Activated CD8-positive, alpha-beta memory T cell treated with anti-CD3 and anti-CD28 coated beads, Interleukin-2, amount 10 ng/mL, durations not matched to agents 7 days and 5 days (primary cell): ENCODE data around the gene ZNF652. TPM values are rescaled to one million over a fixed set of nuclear protein-coding genes. Genes with fewer than 3 reads are reported as not detected.
"Not testable (repeated sequence)": the region's sequence is repeated elsewhere in the genome, so short reads cannot be mapped to it uniquely, and the experiment has no call there.

ENCODE experiments used
- ATAC-seq: fragments of 150-1000 bp; cut with Tn5 transposase; one replicate; pipeline ENCODE4 v1.10.0; 2021; ENCODE audit warnings: moderate library complexity
- CTCF ChIA-PET: fragments of 350-600 bp; sonication (Branson Sonifier 250); formaldehyde crosslinking; loops from one replicate; lab custom pipeline; 2021; ENCODE audit warnings: antibody characterized with exemption; lab: Charles Lee
- DNase-seq: peaks from one replicate; pipeline ENCODE4 v3.0.0-alpha.2; 2020
- H3K27ac Mint-ChIP-seq: one replicate; pipeline ENCODE4 v1.8.0; 2021; ENCODE audit warnings: mild to moderate bottlenecking, mixed read lengths
- H3K27me3 Mint-ChIP-seq: one replicate; pipeline ENCODE4 v1.8.0; 2021; ENCODE audit warnings: mixed read lengths
- H3K36me3 Mint-ChIP-seq: one replicate; pipeline ENCODE4 v1.8.0; 2021; ENCODE audit warnings: mild to moderate bottlenecking, mixed read lengths
- H3K4me1 Mint-ChIP-seq: one replicate; pipeline ENCODE4 v1.8.0; 2021; ENCODE audit warnings: mixed read lengths
- H3K4me3 Mint-ChIP-seq: one replicate; pipeline ENCODE4 v1.8.0; 2021; ENCODE audit warnings: mild to moderate bottlenecking, moderate library complexity, mixed read lengths
- H3K9me3 Mint-ChIP-seq: one replicate; pipeline ENCODE4 v1.8.0; 2022; ENCODE audit warnings: low read depth, mixed read lengths
- total RNA-seq, 2 experiments: library from RNA; stranded (reverse); gene quantifications; one replicate each; pipeline ENCODE4 v1.2.3, GENCODE V29; 2021

Gene ZNF652
- total RNA-seq, 2 experiments from 2014 or later = 32.2 to 34.4 TPM

DNA sequence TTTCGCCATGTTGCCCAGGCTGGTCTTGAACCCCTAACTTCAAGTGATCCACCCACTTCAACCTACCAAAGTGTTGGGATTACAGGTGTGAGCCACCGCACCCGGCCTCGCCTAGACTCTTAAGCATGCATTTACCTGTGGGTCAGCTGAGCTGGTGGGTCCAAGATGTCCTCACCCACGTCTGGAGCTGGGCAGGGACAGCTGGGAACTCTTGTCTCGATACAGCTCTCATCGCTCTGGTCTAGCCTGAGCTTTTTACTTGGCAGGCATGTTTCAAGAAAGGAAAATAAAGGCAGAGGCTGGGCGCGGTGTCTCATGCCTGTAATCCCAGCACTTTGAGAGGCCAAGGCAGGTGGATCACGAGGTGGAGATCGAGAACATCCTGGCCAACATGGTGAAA, 74.6 kb downstream of the ZNF652 start:
- H3K27ac Mint-ChIP-seq = no peak overlapping the region

GRCh38 chr17:49286261-49286973, 75.6 kb downstream of the ZNF652 start:
- H3K4me1 Mint-ChIP-seq, H3K4me3 Mint-ChIP-seq, H3K27ac Mint-ChIP-seq, H3K27me3 Mint-ChIP-seq, ATAC-seq, H3K36me3 Mint-ChIP-seq, H3K9me3 Mint-ChIP-seq, CTCF ChIA-PET: not testable (repeated sequence)
- peak; percentile 37 for DNase-seq

More for the DNA sequence above, 74.6 kb downstream of the ZNF652 start:
- no peaks in the 10 kb centered on the region for H3K9me3 Mint-ChIP-seq
- H3K4me3 Mint-ChIP-seq = no peak overlapping the region
- peaks cover 4% of the 10 kb centered on the region for H3K27me3 Mint-ChIP-seq
- peaks cover 1% of the 10 kb centered on the region for H3K36me3 Mint-ChIP-seq
- DNase-seq (peak; percentile 27), ATAC-seq (no peak)
- CTCF ChIA-PET = interaction anchor here (0.6 kb wide), 1 partner anchor 55 kb away, joined by 3 read pairs; no protein-coding TSS in a partner anchor
- peaks cover 2% of the 10 kb centered on the region for H3K4me1 Mint-ChIP-seq

- Mint-ChIP-seq H3K27ac (no peak overlapping the region), H3K36me3 (no peaks in the 10 kb centered on the region), H3K4me1 (no peaks in the 10 kb centered on the region), H3K4me3 (no peak overlapping the region), H3K27me3 (peaks cover 4% of the 10 kb centered on the region), H3K9me3 (no peaks in the 10 kb centered on the region)
- ATAC-seq (no peak), DNase-seq (peak; percentile 28)
- CTCF ChIA-PET = no interaction called here
These were observed 76.3 kb downstream of the ZNF652 start for GRCh38 chr17:49285716-49286115.

- no peak for ATAC-seq
- CTCF ChIA-PET = interaction anchor here (1.2 kb wide), 1 partner anchor 30 kb away, joined by 3 read pairs; no protein-coding TSS in a partner anchor
- Mint-ChIP-seq H3K27me3 (peaks cover 4% of the 10 kb centered on the region), H3K4me3 (no peak overlapping the region), H3K27ac (no peak overlapping the region), H3K4me1 (no peaks in the 10 kb centered on the region), H3K9me3 (no peaks in the 10 kb centered on the region), H3K36me3 (no peaks in the 10 kb centered on the region)
- peak; percentile 8 for DNase-seq
These were observed 81.1 kb downstream of the ZNF652 start for GRCh38 chr17:49280918-49281317.

DNA sequence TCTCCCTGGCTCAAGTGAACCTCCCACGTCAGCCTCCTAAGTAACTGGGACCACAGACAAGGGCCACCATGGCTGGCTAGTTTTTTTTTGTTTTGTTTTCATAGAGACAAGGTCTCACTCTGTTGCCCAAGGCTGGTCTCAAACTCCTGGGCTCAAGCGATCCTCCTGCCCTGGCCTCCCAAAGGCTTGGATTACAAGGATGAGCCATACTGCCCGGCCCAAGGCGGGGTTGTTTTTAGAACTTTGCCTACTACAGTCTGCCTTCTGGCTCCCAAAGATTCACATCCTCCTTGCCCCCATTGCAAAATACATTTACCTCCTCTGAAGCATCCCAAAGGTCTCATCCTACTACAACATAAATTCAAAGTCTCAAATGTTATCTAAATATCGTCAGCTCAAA, 82.0 kb downstream of the ZNF652 start:
- ATAC-seq (no peak), DNase-seq (peak; percentile 1)
- H3K27ac Mint-ChIP-seq = no peak overlapping the region
- no peaks in the 10 kb centered on the region for H3K4me1 Mint-ChIP-seq
- peaks cover 4% of the 10 kb centered on the region for H3K27me3 Mint-ChIP-seq
- H3K36me3 Mint-ChIP-seq = no peaks in the 10 kb centered on the region
- no peak overlapping the region for H3K4me3 Mint-ChIP-seq
- CTCF ChIA-PET = interaction anchor here (1.2 kb wide), 1 partner anchor 11 kb away, joined by 3 read pairs; no protein-coding TSS in a partner anchor
- H3K9me3 Mint-ChIP-seq = no peaks in the 10 kb centered on the region

GRCh38 chr17:49279263-49280015, 82.6 kb downstream of the ZNF652 start:
- not testable (repeated sequence) for H3K36me3 Mint-ChIP-seq, H3K27ac Mint-ChIP-seq, H3K9me3 Mint-ChIP-seq, DNase-seq, H3K27me3 Mint-ChIP-seq, ATAC-seq, H3K4me1 Mint-ChIP-seq, H3K4me3 Mint-ChIP-seq
- CTCF ChIA-PET = interaction anchor here (1.2 kb wide), 1 partner anchor 12 kb away, joined by 3 read pairs; no protein-coding TSS in a partner anchor

DNA sequence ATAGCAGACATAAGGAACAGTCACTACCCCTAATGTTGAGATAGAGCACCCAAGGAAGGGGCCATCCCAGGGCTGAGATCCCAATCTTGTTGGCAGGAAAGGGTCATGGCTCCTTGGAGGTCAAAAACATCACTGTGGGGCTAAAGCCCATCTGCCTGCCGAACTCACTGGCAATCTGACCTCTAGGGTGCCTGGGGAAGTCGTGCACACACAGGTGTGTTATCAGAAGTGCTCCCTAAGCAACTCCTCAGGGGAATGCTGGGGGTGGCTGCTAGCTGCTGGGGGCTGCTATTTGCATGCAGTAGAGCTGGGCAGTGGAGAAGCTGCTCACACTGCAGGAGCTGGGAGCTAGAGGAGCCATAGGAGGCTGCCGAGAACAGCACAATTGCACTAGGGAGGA, 84.0 kb downstream of the ZNF652 start:
- DNase-seq = no peak
- ATAC-seq = no peak
- CTCF ChIA-PET = no interaction called here
- Mint-ChIP-seq H3K4me1 (no peaks in the 10 kb centered on the region), H3K9me3 (no peaks in the 10 kb centered on the region), H3K36me3 (no peaks in the 10 kb centered on the region), H3K27me3 (no peaks in the 10 kb centered on the region), H3K4me3 (no peak overlapping the region), H3K27ac (no peak overlapping the region)

DNA sequence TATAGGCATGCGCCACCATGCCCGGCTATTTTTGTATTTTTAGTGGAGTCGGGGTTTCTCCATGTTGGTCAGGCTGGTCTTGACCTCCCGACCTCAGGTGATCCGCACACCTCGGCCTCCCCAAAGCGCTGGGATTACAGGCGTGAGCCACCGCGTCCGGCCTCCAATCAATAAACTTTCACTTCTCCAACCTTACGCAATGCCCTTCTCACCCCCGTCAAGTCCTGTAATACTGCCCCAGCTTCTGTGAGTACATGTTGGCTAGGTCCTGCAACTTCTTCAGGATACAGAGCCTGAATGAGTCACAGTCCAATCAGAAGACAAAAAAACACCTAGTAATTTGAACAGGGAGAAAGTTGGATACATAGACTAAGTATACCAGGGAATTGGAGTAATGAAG, 84.4 kb downstream of the ZNF652 start:
- Mint-ChIP-seq H3K4me1 (no peaks in the 10 kb centered on the region), H3K27me3 (no peaks in the 10 kb centered on the region), H3K4me3 (no peak overlapping the region), H3K9me3 (no peaks in the 10 kb centered on the region), H3K36me3 (no peaks in the 10 kb centered on the region), H3K27ac (no peak overlapping the region)
- CTCF ChIA-PET = no interaction called here
- ATAC-seq = no peak
- DNase-seq = no peak

DNA sequence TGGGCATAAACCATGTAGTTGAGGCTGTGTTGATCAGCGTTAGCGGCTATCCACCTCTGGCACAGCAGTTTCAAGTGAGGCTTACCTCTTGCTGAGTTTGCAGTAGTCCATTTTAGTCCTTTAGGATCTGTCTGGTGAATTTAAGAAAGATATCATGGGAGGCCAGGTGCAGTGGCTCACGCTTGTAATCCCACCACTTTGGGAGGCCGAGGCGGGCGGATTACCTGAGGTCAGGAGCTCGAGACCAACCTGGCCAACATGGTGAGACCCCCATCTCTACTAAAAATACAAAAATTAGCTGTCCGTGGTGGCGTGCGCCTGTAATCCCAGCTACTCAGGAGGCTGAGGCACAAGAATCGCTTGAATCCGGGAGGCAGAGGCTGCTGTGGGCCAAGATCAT, 86.1 kb downstream of the ZNF652 start:
- H3K36me3 Mint-ChIP-seq, H3K4me3 Mint-ChIP-seq, H3K4me1 Mint-ChIP-seq, H3K27ac Mint-ChIP-seq, H3K9me3 Mint-ChIP-seq, DNase-seq, ATAC-seq, H3K27me3 Mint-ChIP-seq: not testable (repeated sequence)
- CTCF ChIA-PET = interaction anchor here (1.1 kb wide), 1 partner anchor 597 kb away, joined by 6 read pairs; no protein-coding TSS in a partner anchor

GRCh38 chr17:49269356-49269755, 92.7 kb downstream of the ZNF652 start:
- Mint-ChIP-seq H3K27ac (no peak overlapping the region), H3K4me3 (no peak overlapping the region), H3K27me3 (peaks cover 3% of the 10 kb centered on the region), H3K4me1 (no peaks in the 10 kb centered on the region), H3K9me3 (no peaks in the 10 kb centered on the region), H3K36me3 (no peaks in the 10 kb centered on the region)
- ATAC-seq (no peak), DNase-seq (no peak)
- CTCF ChIA-PET = no interaction called here

DNA sequence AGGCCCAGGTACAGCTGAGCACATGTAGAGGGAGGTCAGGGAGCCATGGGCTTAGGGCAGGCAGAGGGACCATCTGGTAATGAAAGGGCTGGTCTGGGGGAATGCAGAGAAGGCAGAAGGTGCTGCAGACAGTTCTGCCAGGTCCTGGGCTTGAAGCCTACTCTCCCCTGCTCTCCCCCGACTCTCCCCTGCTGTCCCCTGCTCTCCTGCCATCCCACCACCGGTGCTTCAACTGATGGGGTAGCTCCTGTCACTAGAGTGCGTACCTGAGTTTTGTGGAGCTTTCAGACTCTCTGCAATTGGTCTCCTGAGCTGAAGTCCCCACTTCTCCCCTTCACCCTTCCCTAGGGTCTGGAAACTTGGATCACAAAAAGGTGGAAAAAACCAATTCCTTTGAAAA, 94.1 kb downstream of the ZNF652 start:
- H3K36me3 Mint-ChIP-seq = no peaks in the 10 kb centered on the region
- CTCF ChIA-PET = interaction anchor here (1.0 kb wide), 1 partner anchor 75 kb away, joined by 3 read pairs; no protein-coding TSS in a partner anchor
- no peak overlapping the region for H3K4me3 Mint-ChIP-seq
- H3K9me3 Mint-ChIP-seq = no peaks in the 10 kb centered on the region
- DNase-seq = no peak
- no peak for ATAC-seq
- no peaks in the 10 kb centered on the region for H3K4me1 Mint-ChIP-seq
- peaks cover 8% of the 10 kb centered on the region for H3K27me3 Mint-ChIP-seq
- H3K27ac Mint-ChIP-seq = no peak overlapping the region

DNA sequence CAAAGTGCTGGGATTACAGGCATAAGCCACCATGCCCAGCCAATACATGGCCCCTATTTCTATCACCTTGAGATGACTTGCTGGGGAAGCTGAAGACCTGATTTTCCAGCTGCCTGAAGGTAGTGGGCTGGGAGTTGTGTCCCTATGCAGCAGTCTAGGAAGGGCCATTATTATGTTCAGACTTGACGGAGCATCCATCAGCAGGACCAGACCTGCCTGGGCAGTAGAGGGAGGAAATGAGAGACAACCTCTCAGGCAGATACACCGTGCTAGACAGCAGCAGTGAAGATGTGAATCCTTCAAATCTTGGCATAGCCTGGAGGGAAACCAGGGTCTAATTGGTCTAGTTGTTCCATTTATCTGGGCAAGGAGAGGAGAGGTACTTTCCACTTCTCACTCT, 95.8 kb downstream of the ZNF652 start:
- Mint-ChIP-seq H3K27ac (no peak overlapping the region), H3K27me3 (peaks cover 11% of the 10 kb centered on the region), H3K9me3 (no peaks in the 10 kb centered on the region), H3K36me3 (no peaks in the 10 kb centered on the region), H3K4me1 (peaks cover under 1% of the 10 kb centered on the region), H3K4me3 (no peak overlapping the region)
- DNase-seq (no peak), ATAC-seq (no peak)
- CTCF ChIA-PET = no interaction called here

DNA sequence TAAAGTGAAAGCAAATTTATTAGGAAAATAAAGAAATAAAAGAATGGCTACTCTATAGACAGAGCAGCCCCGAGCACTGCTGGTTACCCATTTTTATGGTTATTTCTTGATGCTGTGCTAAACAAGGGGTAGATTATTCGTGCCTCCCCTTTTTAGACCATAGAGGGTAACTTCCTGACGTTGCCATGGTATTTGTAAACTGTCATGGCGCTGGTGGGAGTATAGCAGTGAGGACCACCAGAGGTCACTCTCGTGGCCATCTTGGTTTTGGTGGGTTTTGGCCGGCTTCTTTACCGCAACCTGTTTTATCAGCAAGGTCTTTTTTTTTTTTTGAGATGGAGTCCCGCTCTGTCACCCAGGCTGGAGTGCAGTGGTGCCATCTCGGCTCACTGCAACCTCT, 100.5 kb downstream of the ZNF652 start:
- H3K36me3 Mint-ChIP-seq, ATAC-seq, H3K4me3 Mint-ChIP-seq, DNase-seq, H3K9me3 Mint-ChIP-seq, H3K27ac Mint-ChIP-seq: not testable (repeated sequence)
- H3K4me1 Mint-ChIP-seq = peaks cover 12% of the 10 kb centered on the region
- CTCF ChIA-PET = interaction anchor here (1.0 to 2.6 kb wide), 4 partner anchors 30 to 55 kb away, joined by 3 to 11 read pairs (median 4); no protein-coding TSS in a partner anchor
- H3K27me3 Mint-ChIP-seq = peaks cover 14% of the 10 kb centered on the region
